Neural cell (in vitro differentiated cells): ENCODE measurements around the gene AGBL4. TPM values are rescaled to one million over a fixed set of nuclear protein-coding genes. Genes with fewer than 3 reads are reported as not detected.

Source experiments
- H2AFZ ChIP-seq: fragments of 200-600, 300-800 bp; sonication (generic), shearing (Covaris generic); 2 replicates; pipeline ENCODE4 v1.6.0; 2014; ENCODE audit warnings: low read depth, mild to moderate bottlenecking, antibody characterized with exemption, low read length, moderate library complexity
- H3F3A ChIP-seq: fragments of 200-600 bp; shearing (Covaris generic); 2 replicates; pipeline ENCODE4 v1.6.1; 2016; ENCODE audit warnings: mild to moderate bottlenecking, moderate library complexity, mixed read lengths, antibody characterized with exemption, low read length; ENCODE audit not compliant: insufficient read depth, poor library complexity, severe bottlenecking
- H3K27ac ChIP-seq: fragments of 200-600, 300-800 bp; sonication (generic), shearing (Covaris generic); 2 replicates; pipeline ENCODE4 v1.5.1; 2014; ENCODE audit warnings: mild to moderate bottlenecking, low read length, moderate library complexity
- H3K27me3 ChIP-seq: fragments of 300-800, 200-600 bp; sonication (generic), shearing (Covaris generic); 2 replicates; pipeline ENCODE4 v1.6.0; 2014; ENCODE audit warnings: mild to moderate bottlenecking, low read depth, low read length, moderate library complexity; ENCODE audit not compliant: insufficient read depth
- H3K36me3 ChIP-seq: fragments of 300-800, 200-600 bp; sonication (generic), shearing (Covaris generic); 2 replicates; pipeline ENCODE4 v1.5.1; 2014; ENCODE audit warnings: mild to moderate bottlenecking, antibody characterized with exemption, low read length, moderate library complexity; ENCODE audit not compliant: insufficient read depth
- H3K4me2 ChIP-seq: fragments of 300-800, 200-600 bp; sonication (generic), shearing (Covaris generic); 2 replicates; pipeline ENCODE4 v1.6.0; 2014; ENCODE audit warnings: mild to moderate bottlenecking, low read length
- H3K4me3 ChIP-seq: fragments of 300-800, 200-600 bp; sonication (generic), shearing (Covaris generic); 2 replicates; pipeline ENCODE4 v1.5.1; 2014; ENCODE audit warnings: mild to moderate bottlenecking, low read length, moderate library complexity
- H3K79me2 ChIP-seq: fragments of 200-600 bp; shearing (Covaris generic); replicated peaks from 2 replicates; pipeline ENCODE4 v1.6.0; 2014; ENCODE audit warnings: mild to moderate bottlenecking, low read length, moderate library complexity; ENCODE audit not compliant: insufficient read depth
- H3K9ac ChIP-seq: fragments of 300-800, 200-600 bp; sonication (generic), shearing (Covaris generic); 2 replicates; pipeline ENCODE4 v1.6.1; 2016; ENCODE audit warnings: mild to moderate bottlenecking, low read length, mixed read lengths
- H3K9me2 ChIP-seq: fragments of 200-600 bp; shearing (Covaris generic); 2 replicates; pipeline ENCODE4 v1.6.1; 2016; ENCODE audit warnings: mild to moderate bottlenecking, low read length, mixed read lengths; ENCODE audit not compliant: insufficient read depth
- H3K9me3 ChIP-seq: fragments of 200-600, 300-800 bp; sonication (generic), shearing (Covaris generic); 2 replicates; pipeline ENCODE4 v1.6.1; 2016; ENCODE audit warnings: mild to moderate bottlenecking, mixed run types, low read length, moderate library complexity, mixed read lengths
- H4K20me1 ChIP-seq: fragments of 200-600 bp; shearing (Covaris generic); 2 replicates; pipeline ENCODE4 v1.6.1; 2016; ENCODE audit warnings: mild to moderate bottlenecking, mixed run types; ENCODE audit not compliant: insufficient read depth
- CTCF ChIP-seq: fragments of 450-650 bp; IDR thresholded peaks from 2 replicates; pipeline ENCODE4 v1.5.1; 2014; ENCODE audit warnings: antibody characterized with exemption, mild to moderate bottlenecking, moderate library complexity; ENCODE audit not compliant: poor library complexity, severe bottlenecking
- EP300 ChIP-seq: fragments of 450-650 bp; conservative IDR thresholded peaks from 2 replicates; pipeline ENCODE4 v1.6.1; 2014; ENCODE audit warnings: antibody characterized with exemption, mild to moderate bottlenecking, moderate library complexity; ENCODE audit not compliant: poor library complexity, severe bottlenecking
- EZH2 ChIP-seq: fragments of 200-600, 300-800 bp; shearing (Covaris generic), sonication (generic); IDR thresholded peaks from 2 replicates; pipeline ENCODE4 v1.6.1; 2014; ENCODE audit warnings: antibody characterized with exemption, low read length, borderline replicate concordance, mild to moderate bottlenecking; ENCODE audit not compliant: insufficient read depth, poor library complexity, severe bottlenecking
- MXI1 ChIP-seq: fragments of 450-650 bp; conservative IDR thresholded peaks from 2 replicates; pipeline ENCODE4 v1.6.1; 2014; ENCODE audit warnings: antibody characterized with exemption, mild to moderate bottlenecking; ENCODE audit not compliant: poor library complexity, severe bottlenecking
- POLR2AphosphoS5 ChIP-seq: IDR thresholded peaks from 2 replicates; pipeline ENCODE4 v1.6.1; 2012
- RAD21 ChIP-seq: fragments of 450-650 bp; conservative IDR thresholded peaks from 2 replicates; pipeline ENCODE4 v1.6.1; 2014; ENCODE audit warnings: antibody characterized with exemption, mild to moderate bottlenecking, moderate library complexity
- REST ChIP-seq: IDR thresholded peaks from 2 replicates; pipeline ENCODE4 v1.6.1; 2012; ENCODE audit warnings: borderline replicate concordance
- SMC3 ChIP-seq: fragments of 450-650 bp; conservative IDR thresholded peaks from 2 replicates; pipeline ENCODE4 v1.6.1; 2014; ENCODE audit warnings: antibody characterized with exemption, mild to moderate bottlenecking, moderate library complexity; ENCODE audit not compliant: poor library complexity
- TAF1 ChIP-seq: IDR thresholded peaks from 2 replicates; pipeline ENCODE4 v1.6.1; 2012; ENCODE audit warnings: low read depth
- polyA plus RNA-seq: library from polyadenylated mRNA; depleted of rRNA; stranded (reverse); fragments of >200 nt; gene quantifications from 2 replicates; pipeline ENCODE4 v1.2.3, GENCODE V29; 2014

The AGBL4 gene
- polyA plus RNA-seq, 1 donor from 2014 or later, result 1.3 TPM

GRCh38 chr1:48645883-48646282, 1377.9 kb downstream of the AGBL4 start:
- H3F3A ChIP-seq, result no peaks in the 10 kb centered on the region
- no peaks in the 10 kb centered on the region for H3K36me3 ChIP-seq
- H3K79me2 ChIP-seq, result no peaks in the 10 kb centered on the region
- TF ChIP-seq EP300 (no peak), SMC3 (no peak), RAD21 (no peak), REST (no peak), CTCF (no peak)
- H3K9ac ChIP-seq, result no peak overlapping the region
- no peaks in the 10 kb centered on the region for H3K27me3 ChIP-seq
- H4K20me1 ChIP-seq, result no peaks in the 10 kb centered on the region
- no peaks in the 10 kb centered on the region for H3K9me3 ChIP-seq
- H3K4me3 ChIP-seq, result no peak overlapping the region
- no peak overlapping the region for H2AFZ ChIP-seq
- H3K27ac ChIP-seq, result no peak overlapping the region
- H3K4me2 ChIP-seq, result no peak overlapping the region
- no peaks in the 10 kb centered on the region for H3K9me2 ChIP-seq

GRCh38 chr1:48644905-48645605, 1378.7 kb downstream of the AGBL4 start:
- H3K9me3 ChIP-seq, result no peaks in the 10 kb centered on the region
- TF ChIP-seq EP300, result no peak
- no peak for TF ChIP-seq SMC3
- TF ChIP-seq RAD21, result no peak
- no peak for TF ChIP-seq REST
- TF ChIP-seq POLR2AphosphoS5, result no peak
- TF ChIP-seq TAF1, result no peak
- TF ChIP-seq CTCF, result no peak
- TF ChIP-seq MXI1, result no peak
- TF ChIP-seq EZH2, result no peak
- no peaks in the 10 kb centered on the region for H3K79me2 ChIP-seq
- H3F3A ChIP-seq, result no peaks in the 10 kb centered on the region
- no peaks in the 10 kb centered on the region for H3K27me3 ChIP-seq
- H3K9ac ChIP-seq, result no peak overlapping the region
- H3K4me2 ChIP-seq, result no peak overlapping the region
- H4K20me1 ChIP-seq, result no peaks in the 10 kb centered on the region
- H3K4me3 ChIP-seq, result no peak overlapping the region
- H3K27ac ChIP-seq, result no peak overlapping the region
- no peaks in the 10 kb centered on the region for H3K36me3 ChIP-seq
- H2AFZ ChIP-seq, result no peak overlapping the region
- no peaks in the 10 kb centered on the region for H3K9me2 ChIP-seq
